HepG2 (cell line): ENCODE results near the gene CISH. TPM values are rescaled to one million over a fixed set of nuclear protein-coding genes. Genes with fewer than 3 reads are reported as not detected.
A peak's percentile ranks its signal among the peaks of the same experiment; 100 is the strongest.

ENCODE experiments used
- ATAC-seq: fragments of 200-7000 bp; cut with Tn5 transposase; 3 replicates; pipeline ENCODE4 v1.9.1; 2020; ENCODE audit warnings: mild to moderate bottlenecking, moderate library complexity
- BruUV-seq: library from RNA; stranded (reverse); fragments of 400-500 nt; replicated peaks from 2 replicates; lab custom pipeline; 2021; lab: Mats Ljungman, UMichigan
- CTCF ChIA-PET: fragments of 300-600 bp; formaldehyde crosslinking; extraction: SDS; loops from one replicate; lab custom pipeline; 2021; ENCODE audit warnings: low total read pairs, inconsistent platforms, low intra/inter-chr PET ratio; lab: Yijun Ruan, JAX
- POLR2A ChIA-PET: fragments of 350-600 bp; sonication (Branson Sonifier 250); formaldehyde crosslinking; loops from one replicate; lab custom pipeline; 2020; ENCODE audit warnings: antibody characterized with exemption, inconsistent platforms; lab: Yijun Ruan, JAX
- DNase-seq: peaks from one replicate; pipeline ENCODE4 v3.0.0-alpha.2; 2015; ENCODE audit warnings: low spot score
- FAIRE-seq: peaks from 3 replicates; lab custom pipeline; 2011; peaks lifted over from hg19 to GRCh38; lab: Jason Lieb, UNC
- H2AFZ ChIP-seq: one replicate; pipeline ENCODE4 v1.6.1; 2011; ENCODE audit warnings: low read length, inconsistent platforms
- H3K27ac ChIP-seq: fragments of 300-600 bp; 3 replicates; pipeline ENCODE4 v1.8.0; 2011; ENCODE audit warnings: mixed run types, mild to moderate bottlenecking, mixed read lengths, low read length, inconsistent platforms; ENCODE audit not compliant: insufficient read depth; ENCODE audit errors: extremely low read length
- H3K27me3 ChIP-seq, 2 experiments: fragments of 200-600 bp in 1 of 2; 2 replicates in 1 of 2; 3 replicates in 1 of 2; pipeline versions ENCODE4 v1.6.0 to v1.8.0; 2011; ENCODE audit warnings: low read length in 2 of 2, mild to moderate bottlenecking in 2 of 2, moderate library complexity in 2 of 2, inconsistent platforms in 1 of 2; ENCODE audit not compliant: insufficient read depth in 2 of 2, control insufficient read depth in 1 of 2
- H3K36me3 ChIP-seq, 2 experiments: fragments of 200-600 bp in 1 of 2; replicated peaks in 1 of 2; 2 replicates in 1 of 2; 3 replicates in 1 of 2; pipeline versions ENCODE4 v1.5.1 to v1.8.0; 2011; ENCODE audit warnings: low read length in 2 of 2, inconsistent platforms in 1 of 2; ENCODE audit not compliant: insufficient read depth in 2 of 2, control insufficient read depth in 1 of 2
- H3K4me1 ChIP-seq: 2 replicates; pipeline ENCODE4 v1.5.1; 2012; ENCODE audit warnings: low read length, inconsistent platforms; ENCODE audit not compliant: insufficient read depth
- H3K4me2 ChIP-seq: 2 replicates; pipeline ENCODE4 v1.6.0; 2011; ENCODE audit warnings: low read depth, low read length, inconsistent platforms
- H3K4me3 ChIP-seq, 3 experiments: fragments of 200-600 bp in 1 of 3; sonication (generic), shearing (Covaris generic) in 1 of 3; replicated peaks in 1 of 3; 2 replicates each; pipeline ENCODE4 v1.5.1; 2011 to 2016; ENCODE audit warnings: low read length in 3 of 3, inconsistent platforms in 2 of 3, low read depth in 2 of 3, mild to moderate bottlenecking in 2 of 3, control low read depth in 1 of 3, mixed read lengths in 1 of 3; ENCODE audit not compliant: insufficient read depth in 1 of 3
- H3K79me2 ChIP-seq: one replicate; pipeline ENCODE4 v1.6.1; 2011; ENCODE audit warnings: low read length, inconsistent platforms; ENCODE audit not compliant: insufficient read depth
- H3K9ac ChIP-seq: 2 replicates; pipeline ENCODE4 v1.6.0; 2011; ENCODE audit warnings: mild to moderate bottlenecking, low read depth, low read length, inconsistent platforms; ENCODE audit not compliant: insufficient read depth
- H3K9me3 ChIP-seq: 2 replicates; pipeline ENCODE4 v1.5.1; 2012; ENCODE audit warnings: mild to moderate bottlenecking, low read length
- H4K20me1 ChIP-seq: 2 replicates; pipeline ENCODE4 v1.6.0; 2011; ENCODE audit warnings: inconsistent platforms, mild to moderate bottlenecking, low read length, moderate library complexity; ENCODE audit not compliant: insufficient read depth
- AGO2 ChIP-seq: fragments of 200-400 bp; formaldehyde crosslinking; optimal IDR thresholded peaks from 2 replicates; pipeline ENCODE3; 2017; ENCODE audit warnings: mild to moderate bottlenecking, low read depth, low read length, moderate library complexity
- ATRX ChIP-seq: sonication (generic); formaldehyde crosslinking; IDR thresholded peaks from 2 replicates; pipeline ENCODE4 v1.4.0; 2020; ENCODE audit warnings: missing genetic modification reagents, borderline replicate concordance
- MXI1 ChIP-seq: IDR thresholded peaks from 3 replicates; pipeline ENCODE4 v1.6.1; 2012; ENCODE audit warnings: low read depth, low read length, inconsistent platforms, borderline replicate concordance
- PRPF4 ChIP-seq: fragments of 200-400 bp; formaldehyde crosslinking; IDR thresholded peaks from 2 replicates; pipeline ENCODE4 v1.6.1; 2016; ENCODE audit warnings: low read length, low read depth; ENCODE audit not compliant: poor library complexity, severe bottlenecking
- RBM39 ChIP-seq: fragments of 200-400 bp; formaldehyde crosslinking; IDR thresholded peaks from one replicate; pipeline ENCODE4 v1.6.1; 2018; ENCODE audit warnings: antibody characterized with exemption, mild to moderate bottlenecking, low read depth, low read length; ENCODE audit not compliant: poor library complexity, severe bottlenecking
- RFXANK ChIP-seq: IDR thresholded peaks from 2 replicates; pipeline ENCODE4 v1.6.1; 2016
- TBX3 ChIP-seq: fragments of 450-650 bp; IDR thresholded peaks from 2 replicates; pipeline ENCODE4 v1.6.1; 2017; ENCODE audit warnings: antibody characterized with exemption, mild to moderate bottlenecking, inconsistent platforms, borderline replicate concordance
- TEAD3 ChIP-seq: optimal IDR thresholded peaks from 2 replicates; pipeline ENCODE3; 2016; ENCODE audit warnings: borderline replicate concordance
- THAP7 ChIP-seq: sonication (generic); formaldehyde crosslinking; IDR thresholded peaks from 2 replicates; pipeline ENCODE4 v1.8.1; 2023; ENCODE audit warnings: mild to moderate bottlenecking, missing genetic modification reagents
- ZBTB8A ChIP-seq: sonication (generic); formaldehyde crosslinking; IDR thresholded peaks from 2 replicates; pipeline ENCODE4 v1.4.0; 2020; ENCODE audit warnings: mild to moderate bottlenecking, low read depth, missing genetic modification reagents, borderline replicate concordance
- ZFP36 ChIP-seq: fragments of 150-350 bp; IDR thresholded peaks from 2 replicates; pipeline ENCODE4 v1.6.1; 2018; ENCODE audit warnings: borderline replicate concordance, low read length, low read depth; ENCODE audit not compliant: partially characterized antibody
- ZMYM3 ChIP-seq: sonication (generic); formaldehyde crosslinking; IDR thresholded peaks from 2 replicates; pipeline ENCODE4 v1.5.1; 2020; ENCODE audit warnings: mild to moderate bottlenecking, missing genetic modification reagents
- ZMYM4 ChIP-seq: sonication (generic); formaldehyde crosslinking; IDR thresholded peaks from 2 replicates; pipeline ENCODE4 v1.8.1; 2023; ENCODE audit warnings: mild to moderate bottlenecking, missing genetic modification reagents
- ZNF496 ChIP-seq: sonication (generic); formaldehyde crosslinking; IDR thresholded peaks from 2 replicates; pipeline ENCODE4 v1.8.1; 2023; ENCODE audit warnings: mild to moderate bottlenecking, moderate library complexity, missing genetic modification reagents; ENCODE audit not compliant: insufficient replicate concordance
- ZNF747 ChIP-seq: sonication (generic); formaldehyde crosslinking; IDR thresholded peaks from 2 replicates; pipeline ENCODE4 v1.8.1; 2023; ENCODE audit warnings: missing genetic modification reagents, mild to moderate bottlenecking, borderline replicate concordance
- WGBS: methylation state at CpG from one replicate; pipeline ENCODE4 v1.1.6; 2017; ENCODE audit warnings: low lambda C conversion rate; 5-methylcytosine and 5-hydroxymethylcytosine counted together
- in situ Hi-C: cut with HindIII; loops from 2 replicates; pipeline ENCODE4 v1.10.0; 2017; ENCODE audit warnings: low pct_unique_long_range_greater_than_20kb; ENCODE audit not compliant: extremely low pct_ligation_motif_present
- intact Hi-C: fragments of 100-400 bp; cut with micrococcal nuclease; formaldehyde crosslinking; loops from one replicate; pipeline ENCODE4 v1.10.0; 2022; ENCODE audit not compliant: unreplicated experiment
- polyA plus RNA-seq, 8 experiments: library from polyadenylated mRNA; depleted of rRNA in 3 of 8; stranded (reverse) in 7 of 8; unstranded in 1 of 8; fragments of >200 nt; fragmentation: Illumina TruSeq in 4 of 8; extraction: Trizol in 4 of 8; gene quantifications; 2 replicates each; pipeline versions ENCODE4 v1.2.1 to v1.2.3, GENCODE V29; 2011 to 2016; ENCODE audit warnings: low read depth in 4 of 8, missing spikeins in 1 of 8, mixed read lengths in 1 of 8; ENCODE audit not compliant: insufficient read depth in 1 of 8
- total RNA-seq, 5 experiments: library from RNA; depleted of rRNA; stranded (reverse); fragments of >200 nt; fragmentation: Illumina TruSeq; extraction: Trizol; gene quantifications; 2 replicates each; pipeline ENCODE4 v1.2.3, GENCODE V29; 2016; ENCODE audit warnings: low read depth in 1 of 5

CISH gene
- total and polyA plus RNA-seq, 2 of the 13 experiments (the other 11 are each of a cell fraction or from before 2014, with no cell fraction given): 0.91 to 1.5 TPM

- peak; percentile 95 for TF ChIP-seq ZNF747 (CRISPR knock-in tag)
- peak; percentile 52 for TF ChIP-seq AGO2
Observed at GRCh38 chr3:50600841-50601591, 10.6 kb downstream of the CISH start (continued).

- in situ Hi-C loops: no loop called here
- H3K4me1 ChIP-seq: peaks cover 74% of the 10 kb centered on the region
- intact Hi-C loops: no loop called here
- TF ChIP-seq ZBTB8A (CRISPR knock-in tag): no peak
- peak; percentile 38 for TF ChIP-seq TEAD3 (CRISPR knock-in tag)
- no peak for TF ChIP-seq TBX3
- peak; percentile 87 for TF ChIP-seq ZMYM3
- no peak for TF ChIP-seq MXI1
- no peak for TF ChIP-seq ATRX (CRISPR knock-in tag)
- 0 out of 2 replicates have a peak, but pooled peaks have one; percentile 19 for TF ChIP-seq THAP7 (CRISPR knock-in tag)
- TF ChIP-seq ZMYM4 (CRISPR knock-in tag): 0 out of 2 replicates have a peak, but pooled peaks have one; percentile 10
- peak; percentile 72 for TF ChIP-seq ZFP36
- peak; percentile 6 for TF ChIP-seq RBM39
- no peak for TF ChIP-seq RFXANK (CRISPR knock-in tag)
- no peak for TF ChIP-seq PRPF4
- TF ChIP-seq ZNF496 (CRISPR knock-in tag): no peak
- H3K79me2 ChIP-seq: no peaks in the 10 kb centered on the region
- no peaks in the 10 kb centered on the region for H3K27me3 ChIP-seq
- 86% methylated on average over 5 of the region's 9 CpGs for WGBS
- peak overlapping the region; percentile 98 for H3K4me2 ChIP-seq
- peak overlapping the region; percentile 97 for H3K27ac ChIP-seq
- H3K36me3 ChIP-seq: no peaks in the 10 kb centered on the region
- ChIA-PET POLR2A (interaction anchor here (1.5 to 4.7 kb wide), 9 partner anchors 10 to 785 kb away, joined by 5 to 176 read pairs (median 20); partner anchors contain the start of genes C3orf18, CISH, HEMK1 and MANF), CTCF (no interaction called here)
- BruUV-seq: no TSS peak
- H3K9ac ChIP-seq: peak overlapping the region; percentile 89
- FAIRE-seq (no peak), DNase-seq (no peak), ATAC-seq (no peak)
- no peak overlapping the region for H2AFZ ChIP-seq
- peak overlapping the region in 1 of 3 experiments; percentile 72; a peak in 1 of 6 replicates for H3K4me3 ChIP-seq
- no peaks in the 10 kb centered on the region for H3K9me3 ChIP-seq
- no peaks in the 10 kb centered on the region for H4K20me1 ChIP-seq
Observed at GRCh38 chr3:50600141-50600753, 11.3 kb downstream of the CISH start.
